HFF-Myc (cell line): Measurements from ENCODE around the gene FBLN1.

Experiments used
- DNase-seq: peaks from one replicate; pipeline ENCODE4 v3.0.0-alpha.2; 2011; ENCODE audit warnings: low read depth; ENCODE audit errors: extremely low read depth
- H3K4me3 ChIP-seq: replicated peaks from 2 replicates; pipeline ENCODE4 v1.5.1; 2011; ENCODE audit warnings: low read depth, mild to moderate bottlenecking, control low read depth, low read length
- TF ChIP-seq, protein P1 (sequence below): IDR thresholded peaks from 2 replicates; pipeline ENCODE4 v1.5.1; 2012; ENCODE audit warnings: mild to moderate bottlenecking, low read depth, low read length, control low read depth; ENCODE audit errors: missing control alignments

FBLN1 gene

DNA sequence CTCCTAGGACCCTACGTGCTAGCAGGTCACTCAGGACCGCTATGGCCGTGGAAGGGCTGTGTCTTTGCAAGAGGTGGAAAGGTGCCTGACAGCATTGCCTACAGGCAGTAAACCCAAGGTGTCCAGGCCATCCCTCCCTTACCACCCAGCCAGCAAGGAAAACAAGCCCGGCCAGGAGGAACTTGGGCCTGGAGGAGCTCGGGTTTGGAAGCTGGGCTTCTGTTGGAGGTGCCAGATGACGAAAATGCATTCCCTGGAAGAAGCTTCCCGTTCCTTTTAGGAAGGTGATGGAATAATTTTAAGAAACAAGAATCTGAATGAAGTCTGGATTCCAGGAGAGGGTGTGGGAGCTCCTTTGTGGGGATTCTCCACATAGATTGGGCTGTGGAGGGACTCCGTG lies 23.6 kb downstream of the FBLN1 start:
- TF ChIP-seq, protein P1, sequence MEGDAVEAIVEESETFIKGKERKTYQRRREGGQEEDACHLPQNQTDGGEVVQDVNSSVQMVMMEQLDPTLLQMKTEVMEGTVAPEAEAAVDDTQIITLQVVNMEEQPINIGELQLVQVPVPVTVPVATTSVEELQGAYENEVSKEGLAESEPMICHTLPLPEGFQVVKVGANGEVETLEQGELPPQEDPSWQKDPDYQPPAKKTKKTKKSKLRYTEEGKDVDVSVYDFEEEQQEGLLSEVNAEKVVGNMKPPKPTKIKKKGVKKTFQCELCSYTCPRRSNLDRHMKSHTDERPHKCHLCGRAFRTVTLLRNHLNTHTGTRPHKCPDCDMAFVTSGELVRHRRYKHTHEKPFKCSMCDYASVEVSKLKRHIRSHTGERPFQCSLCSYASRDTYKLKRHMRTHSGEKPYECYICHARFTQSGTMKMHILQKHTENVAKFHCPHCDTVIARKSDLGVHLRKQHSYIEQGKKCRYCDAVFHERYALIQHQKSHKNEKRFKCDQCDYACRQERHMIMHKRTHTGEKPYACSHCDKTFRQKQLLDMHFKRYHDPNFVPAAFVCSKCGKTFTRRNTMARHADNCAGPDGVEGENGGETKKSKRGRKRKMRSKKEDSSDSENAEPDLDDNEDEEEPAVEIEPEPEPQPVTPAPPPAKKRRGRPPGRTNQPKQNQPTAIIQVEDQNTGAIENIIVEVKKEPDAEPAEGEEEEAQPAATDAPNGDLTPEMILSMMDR, result no peak
- DNase-seq, result no peak
- H3K4me3 ChIP-seq, result no peak overlapping the region

DNA sequence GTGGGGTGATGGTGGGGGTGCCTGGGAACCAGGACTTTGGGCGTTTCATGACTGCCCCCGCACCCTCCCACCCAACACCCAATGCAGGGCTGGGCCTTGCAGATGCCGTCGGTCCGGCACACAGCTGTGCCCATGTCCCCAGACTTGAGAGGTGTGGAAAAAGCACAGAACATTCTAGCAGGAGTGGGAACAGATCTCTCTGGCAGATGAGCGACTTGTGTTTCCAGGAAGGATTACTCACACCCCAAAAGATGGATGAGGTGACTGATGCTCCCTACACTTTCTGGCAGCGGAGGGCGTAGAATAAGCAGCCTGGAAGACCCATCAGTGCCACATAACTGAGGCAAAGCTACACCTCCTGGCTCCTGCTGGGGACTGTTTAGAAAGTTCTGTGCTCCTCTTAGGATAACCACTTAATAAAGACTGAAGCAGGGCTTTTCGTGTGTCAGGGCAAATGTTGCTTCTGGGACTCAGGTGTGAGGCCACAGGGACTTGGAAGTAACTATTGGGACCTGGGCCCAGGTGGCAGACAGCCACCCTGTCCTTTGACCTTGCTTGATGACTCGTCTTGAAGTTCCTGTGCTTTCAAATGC lies 24.2 kb downstream of the FBLN1 start:
- DNase-seq, result no peak
- H3K4me3 ChIP-seq, result no peak overlapping the region
- TF ChIP-seq, protein P1, result no peak

DNA sequence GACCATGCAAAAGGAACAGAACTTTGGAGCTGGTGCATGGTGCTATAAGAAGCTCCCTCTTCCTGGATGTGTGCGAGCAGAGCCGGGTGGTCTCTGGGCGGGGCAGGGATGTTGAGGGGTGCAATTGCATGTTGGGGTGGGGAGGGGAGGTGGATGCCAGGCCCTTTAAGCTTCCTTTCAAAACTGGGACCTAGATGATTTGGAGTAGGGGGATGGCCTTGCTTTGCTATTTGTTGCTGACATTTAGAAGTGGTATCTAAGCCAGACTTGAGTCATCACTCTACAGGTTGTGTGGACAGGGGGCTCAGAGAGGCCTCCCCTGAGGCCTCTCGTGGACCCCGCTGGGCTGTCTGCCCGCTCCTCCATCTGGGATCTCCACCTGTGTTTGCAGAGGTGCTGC lies 24.8 kb downstream of the FBLN1 start:
- TF ChIP-seq, protein P1, result no peak
- no peak for DNase-seq
- no peak overlapping the region for H3K4me3 ChIP-seq

DNA sequence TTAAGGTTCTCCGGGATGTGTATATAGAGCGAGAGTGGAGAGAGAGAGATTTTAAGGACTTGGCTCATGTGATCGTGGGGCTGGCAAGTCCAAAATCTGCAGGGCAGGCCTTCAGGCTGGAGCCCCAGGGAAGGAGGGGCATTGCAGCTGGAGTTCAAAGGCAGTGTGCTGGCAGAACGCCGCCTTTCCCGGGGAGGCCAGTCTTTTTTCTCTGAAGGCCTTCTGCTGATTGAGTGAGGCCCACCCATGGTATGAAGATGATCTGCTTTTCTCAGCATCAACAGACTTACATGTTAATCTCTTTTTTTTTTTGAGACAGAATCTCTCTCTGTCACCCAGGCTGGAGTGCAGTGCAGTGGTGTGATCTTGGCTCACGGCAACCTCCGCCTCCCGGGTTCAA lies 25.4 kb downstream of the FBLN1 start:
- no peak overlapping the region for H3K4me3 ChIP-seq
- TF ChIP-seq, protein P1, result no peak

DNA sequence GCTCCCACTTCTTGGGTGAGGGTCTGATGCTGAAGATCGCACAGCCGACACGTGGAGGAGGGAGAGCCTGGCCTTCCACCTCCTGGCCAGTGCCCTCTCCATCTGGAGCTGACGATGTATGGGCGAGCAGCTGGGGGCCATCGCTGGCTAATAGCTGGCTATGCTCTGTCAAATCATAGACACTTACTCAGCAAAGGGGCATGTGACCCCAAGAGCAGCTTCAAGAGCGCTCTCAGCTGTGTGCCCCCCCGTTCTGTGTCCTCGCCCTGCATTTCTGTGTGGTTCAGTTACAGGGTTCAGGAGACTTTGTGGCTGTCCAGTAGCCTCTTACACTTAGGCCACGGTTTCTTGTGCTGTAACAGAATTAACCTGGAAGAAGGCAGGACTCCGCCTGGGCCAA lies 26.4 kb downstream of the FBLN1 start:
- no peak overlapping the region for H3K4me3 ChIP-seq
- TF ChIP-seq, protein P1, result no peak
- DNase-seq, result no peak

More for the DNA sequence above, 25.4 kb downstream of the FBLN1 start:
- no peak for DNase-seq

DNA sequence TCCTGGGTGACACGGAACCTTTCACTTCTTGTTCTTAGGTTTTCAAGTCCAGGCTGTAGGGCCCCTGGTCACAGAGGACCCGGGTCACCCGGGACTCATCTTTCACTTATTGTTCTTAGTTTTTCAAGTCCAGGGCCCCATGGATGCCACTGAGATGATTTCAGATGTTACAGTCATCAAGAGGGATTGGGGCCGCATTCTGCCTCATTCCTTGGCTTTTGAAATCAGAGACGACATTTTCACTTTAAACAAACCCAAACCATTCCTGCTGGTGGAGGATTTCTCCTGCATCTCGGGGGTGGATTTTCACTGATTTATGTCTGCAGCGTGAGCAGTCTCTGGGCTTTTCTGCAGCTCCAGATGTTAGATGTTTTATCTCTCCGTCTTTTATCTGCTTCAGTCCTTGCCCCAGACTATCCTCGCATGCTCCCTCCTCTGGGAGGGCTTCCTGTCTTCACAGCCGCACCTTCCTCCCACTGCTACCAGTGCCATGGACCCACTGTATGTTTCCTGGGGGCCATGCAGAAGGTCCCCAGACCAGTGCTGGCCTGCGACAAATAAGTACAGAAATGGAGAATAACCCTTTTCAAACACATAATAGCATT lies 27.4 kb downstream of the FBLN1 start:
- H3K4me3 ChIP-seq, result no peak overlapping the region
- TF ChIP-seq, protein P1, result no peak
- no peak for DNase-seq
